Measurements from ENCODE around the gene CALCOCO2. TPM values are rescaled to one million over a fixed set of nuclear protein-coding genes. Genes with fewer than 3 reads are reported as not detected.
A peak's percentile ranks its signal among the peaks of the same experiment; 100 is the strongest.

Gene CALCOCO2
- total and polyA plus RNA-seq, 5 donors from 2014 or later: 179 to 240 (median 215) TPM

DNA sequence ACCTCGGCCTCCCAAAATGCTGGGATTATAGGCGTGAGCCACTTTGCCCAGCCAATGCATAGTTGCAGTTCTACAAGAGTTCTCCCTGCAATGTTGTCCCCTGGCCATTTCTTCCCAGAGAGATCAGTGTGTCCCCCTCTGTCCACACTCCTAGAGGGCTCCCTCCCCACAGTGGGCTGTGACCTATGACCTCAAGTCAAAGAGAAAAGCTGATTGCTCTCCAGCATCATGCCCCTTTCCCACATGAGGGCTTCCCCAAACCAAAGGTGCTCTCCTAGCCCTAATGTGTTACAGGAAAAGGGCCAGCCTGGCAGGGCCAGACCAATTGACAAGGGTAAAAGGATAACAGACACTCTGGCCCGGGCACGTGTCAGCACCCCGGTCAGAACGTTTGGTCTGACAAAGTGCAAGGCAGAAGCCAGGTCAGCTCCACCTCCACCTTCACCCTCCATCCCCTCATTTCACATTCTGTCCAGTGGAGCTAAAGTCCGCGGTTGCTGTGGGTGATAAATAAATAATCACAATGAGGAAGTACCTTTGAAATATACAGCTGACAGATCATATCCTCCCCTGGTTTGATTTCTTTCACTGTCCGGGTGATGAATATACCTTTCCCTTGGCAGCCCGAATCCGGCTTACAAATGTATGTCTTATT is 31.6 kb upstream of the CALCOCO2 start:
- H3K27me3 Mint-ChIP-seq: peaks cover 34% of the 10 kb centered on the region
- no peaks in the 10 kb centered on the region for H3K9me3 ChIP-seq (ENCODE audit: control insufficient read depth in 2 of 2, low read length in 2 of 2)
- no peaks in the 10 kb centered on the region for H3K4me1 ChIP-seq (ENCODE audit: control insufficient read depth, insufficient read depth, low read length, poor library complexity, severe bottlenecking)
- DNase-seq (no peak), ATAC-seq (ENCODE audit: low read depth in 2 of 2) (no peak)
- no peak overlapping the region for H3K4me3 Mint-ChIP-seq
- H3K27ac ChIP-seq (ENCODE audit: insufficient read depth, low read length, poor library complexity, severe bottlenecking): no peak overlapping the region
- H3K4me1 Mint-ChIP-seq: no peaks in the 10 kb centered on the region
- peaks cover 16% of the 10 kb centered on the region for H3K27me3 ChIP-seq (ENCODE audit: control insufficient read depth, insufficient read depth, low read length)
- no peak overlapping the region for H3K4me3 ChIP-seq (ENCODE audit: low read depth, low read length)
- no peak overlapping the region for H3K27ac Mint-ChIP-seq
- no peaks in the 10 kb centered on the region for H3K36me3 ChIP-seq (ENCODE audit: control insufficient read depth, insufficient read depth, low read length)
- no peaks in the 10 kb centered on the region for H3K36me3 Mint-ChIP-seq
- peaks cover 0 to 2% (median 0%) of the 10 kb centered on the region in 7 donors for H3K9me3 Mint-ChIP-seq

DNA sequence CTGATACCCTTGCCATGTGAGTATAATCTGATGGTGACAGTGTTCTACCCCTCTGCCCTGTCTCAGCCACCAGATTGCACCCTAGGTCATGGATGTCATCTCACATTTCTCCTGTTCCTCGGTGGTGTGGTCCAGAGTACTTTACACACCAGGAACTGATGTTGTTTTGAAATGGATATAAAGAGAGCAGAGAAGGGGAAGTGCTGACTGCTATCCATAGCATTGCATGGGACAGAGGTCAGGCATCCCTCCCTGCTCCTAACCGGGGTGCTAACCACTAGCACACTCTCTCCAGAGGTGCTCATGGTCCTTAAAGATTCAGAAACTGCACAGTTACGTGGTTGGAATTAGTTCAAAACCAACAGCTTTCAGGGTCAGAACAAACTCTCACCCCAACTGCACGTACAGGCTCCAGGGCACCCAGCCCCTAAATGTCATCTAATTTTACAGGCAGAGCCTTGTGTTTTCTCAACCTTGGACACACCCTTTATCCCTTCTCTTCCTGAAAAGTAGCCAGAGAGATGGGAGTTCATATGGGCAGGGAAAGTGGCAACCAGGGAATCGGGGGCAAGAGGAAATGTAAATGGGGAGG is 30.1 kb upstream of the CALCOCO2 start:
- H3K4me3 ChIP-seq (ENCODE audit: low read depth, low read length): no peak overlapping the region
- no peak overlapping the region for H3K4me3 Mint-ChIP-seq
- H3K27me3 ChIP-seq (ENCODE audit: control insufficient read depth, insufficient read depth, low read length): peaks cover 16% of the 10 kb centered on the region
- H3K4me1 ChIP-seq (ENCODE audit: control insufficient read depth, insufficient read depth, low read length, poor library complexity, severe bottlenecking): no peaks in the 10 kb centered on the region
- DNase-seq (no peak), ATAC-seq (ENCODE audit: low read depth in 2 of 2) (no peak)
- peaks cover 47% of the 10 kb centered on the region for H3K27me3 Mint-ChIP-seq
- H3K27ac ChIP-seq (ENCODE audit: insufficient read depth, low read length, poor library complexity, severe bottlenecking): no peak overlapping the region
- H3K27ac Mint-ChIP-seq: no peak overlapping the region
- no peaks in the 10 kb centered on the region for H3K36me3 ChIP-seq (ENCODE audit: control insufficient read depth, insufficient read depth, low read length)
- no peaks in the 10 kb centered on the region for H3K36me3 Mint-ChIP-seq
- H3K9me3 Mint-ChIP-seq: peaks cover 0 to 2% (median 0%) of the 10 kb centered on the region in 7 donors
- H3K9me3 ChIP-seq (ENCODE audit: control insufficient read depth in 2 of 2, low read length in 2 of 2): no peaks in the 10 kb centered on the region
- H3K4me1 Mint-ChIP-seq: no peaks in the 10 kb centered on the region

DNA sequence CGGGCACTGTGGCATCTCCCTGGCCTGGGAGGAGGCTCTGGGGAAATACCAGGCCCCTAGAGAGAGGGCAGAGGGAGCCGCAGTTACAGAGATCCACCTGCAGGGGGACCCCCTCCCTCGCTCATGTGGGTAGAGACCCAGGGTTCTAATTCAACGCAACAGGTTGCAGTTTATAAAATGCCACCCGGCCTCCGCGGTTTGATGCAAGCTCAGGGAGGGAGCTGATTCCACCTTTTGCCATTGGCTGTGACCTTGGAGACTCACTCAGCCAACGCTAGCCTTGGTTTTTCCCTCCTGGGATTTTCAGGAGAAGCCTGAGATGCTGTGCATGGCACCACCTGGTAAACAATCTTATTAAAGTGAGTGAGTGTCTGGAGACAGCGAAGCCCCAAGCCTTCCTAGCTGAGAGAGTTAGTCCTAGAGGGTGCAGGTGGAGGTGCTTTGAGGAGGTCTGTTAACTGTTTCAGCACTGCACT is 25.9 kb upstream of the CALCOCO2 start:
- DNase-seq (peak; percentile 51 to 57 (median 55)), ATAC-seq (ENCODE audit: low read depth in 2 of 2) (peak in 1 of 2 donors; percentile 71)
- Mint-ChIP-seq H3K4me3 (no peak overlapping the region), H3K27me3 (peaks cover 53% of the 10 kb centered on the region), H3K36me3 (no peaks in the 10 kb centered on the region), H3K4me1 (no peaks in the 10 kb centered on the region), H3K27ac (no peak overlapping the region), H3K9me3 (no peaks in the 10 kb centered on the region)
- Histone ChIP-seq H3K27ac (ENCODE audit: insufficient read depth, low read length, poor library complexity, severe bottlenecking) (no peak overlapping the region), H3K4me3 (ENCODE audit: low read depth, low read length) (no peak overlapping the region), H3K27me3 (ENCODE audit: control insufficient read depth, insufficient read depth, low read length) (peaks cover 10% of the 10 kb centered on the region), H3K36me3 (ENCODE audit: control insufficient read depth, insufficient read depth, low read length) (no peaks in the 10 kb centered on the region), H3K9me3 (ENCODE audit: control insufficient read depth in 2 of 2, low read length in 2 of 2) (no peaks in the 10 kb centered on the region), H3K4me1 (ENCODE audit: control insufficient read depth, insufficient read depth, low read length, poor library complexity, severe bottlenecking) (no peaks in the 10 kb centered on the region)

- DNase-seq (no peak), ATAC-seq (ENCODE audit: low read depth in 2 of 2) (no peak)
- Histone ChIP-seq H3K4me3 (ENCODE audit: low read depth, low read length) (no peak overlapping the region), H3K27ac (ENCODE audit: insufficient read depth, low read length, poor library complexity, severe bottlenecking) (no peak overlapping the region), H3K9me3 (ENCODE audit: control insufficient read depth in 2 of 2, low read length in 2 of 2) (no peaks in the 10 kb centered on the region), H3K36me3 (ENCODE audit: control insufficient read depth, insufficient read depth, low read length) (no peaks in the 10 kb centered on the region), H3K4me1 (ENCODE audit: control insufficient read depth, insufficient read depth, low read length, poor library complexity, severe bottlenecking) (no peaks in the 10 kb centered on the region), H3K27me3 (ENCODE audit: control insufficient read depth, insufficient read depth, low read length) (peaks cover 7% of the 10 kb centered on the region)
- Mint-ChIP-seq H3K4me3 (no peak overlapping the region), H3K27me3 (peaks cover 64% of the 10 kb centered on the region), H3K9me3 (no peaks in the 10 kb centered on the region), H3K4me1 (no peaks in the 10 kb centered on the region), H3K36me3 (no peaks in the 10 kb centered on the region), H3K27ac (no peak overlapping the region)
Observed at GRCh38 chr17:48809182-48809581, 21.7 kb upstream of the CALCOCO2 start.

DNA sequence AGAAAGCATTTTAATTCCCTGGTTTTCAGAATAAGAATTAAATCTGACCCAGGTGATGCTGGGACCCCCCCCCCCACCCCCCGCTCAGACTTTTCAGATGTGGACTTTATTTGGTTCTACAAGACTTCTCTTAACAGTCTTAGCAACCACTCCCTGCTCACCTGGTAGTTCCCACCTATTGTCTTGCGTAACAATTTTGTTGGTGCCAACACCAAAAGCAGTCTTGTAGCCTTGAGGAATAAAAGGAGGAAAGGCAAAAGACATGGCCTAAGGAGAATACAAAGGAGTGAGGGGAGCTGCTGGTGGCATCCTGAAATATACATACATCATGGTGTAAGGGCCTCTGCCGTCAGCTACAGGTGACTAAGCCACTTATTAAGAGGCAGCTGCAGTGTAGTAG is 18.8 kb upstream of the CALCOCO2 start:
- peaks cover 0 to 15% (median 7%) of the 10 kb centered on the region in 4 donors for H3K4me1 Mint-ChIP-seq
- H3K9me3 Mint-ChIP-seq: peaks cover 0 to 2% (median 0%) of the 10 kb centered on the region in 7 donors
- DNase-seq: no peak
- no peak overlapping the region for H3K4me3 Mint-ChIP-seq
- Histone ChIP-seq H3K27ac (ENCODE audit: insufficient read depth, low read length, poor library complexity, severe bottlenecking) (no peak overlapping the region), H3K36me3 (ENCODE audit: control insufficient read depth, insufficient read depth, low read length) (no peaks in the 10 kb centered on the region), H3K9me3 (ENCODE audit: control insufficient read depth in 2 of 2, low read length in 2 of 2) (no peaks in the 10 kb centered on the region), H3K4me1 (ENCODE audit: control insufficient read depth, insufficient read depth, low read length, poor library complexity, severe bottlenecking) (peaks cover 7% of the 10 kb centered on the region), H3K27me3 (ENCODE audit: control insufficient read depth, insufficient read depth, low read length) (peaks cover 25% of the 10 kb centered on the region), H3K4me3 (ENCODE audit: low read depth, low read length) (no peak overlapping the region)
- H3K27me3 Mint-ChIP-seq: peaks cover 68% of the 10 kb centered on the region
- H3K36me3 Mint-ChIP-seq: no peaks in the 10 kb centered on the region
- no peak for ATAC-seq (ENCODE audit: low read depth in 2 of 2)
- H3K27ac Mint-ChIP-seq: no peak overlapping the region

DNA sequence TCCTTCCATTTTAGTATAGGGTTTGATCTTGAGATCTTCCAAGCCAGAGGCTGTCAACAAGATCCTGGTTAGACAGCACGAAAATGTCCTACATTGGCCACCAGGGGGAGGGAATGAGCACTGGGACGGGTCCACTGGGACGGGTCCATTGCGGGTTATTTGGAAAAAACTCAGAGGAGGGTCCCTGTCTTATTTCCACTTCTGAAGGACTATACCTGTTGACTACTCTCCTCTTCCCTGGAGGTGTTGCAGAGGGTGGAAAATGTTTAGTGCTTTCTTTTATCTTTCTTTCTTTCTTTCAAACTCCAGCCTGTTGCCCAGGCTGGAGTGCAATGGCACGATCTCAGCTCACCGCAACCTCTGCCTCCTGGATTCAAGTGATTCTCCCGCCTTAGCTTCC is 16.3 kb upstream of the CALCOCO2 start:
- Histone ChIP-seq H3K4me1 (ENCODE audit: control insufficient read depth, insufficient read depth, low read length, poor library complexity, severe bottlenecking) (peaks cover 15% of the 10 kb centered on the region), H3K36me3 (ENCODE audit: control insufficient read depth, insufficient read depth, low read length) (no peaks in the 10 kb centered on the region), H3K9me3 (ENCODE audit: control insufficient read depth in 2 of 2, low read length in 2 of 2) (no peaks in the 10 kb centered on the region), H3K27ac (ENCODE audit: insufficient read depth, low read length, poor library complexity, severe bottlenecking) (no peak overlapping the region), H3K4me3 (ENCODE audit: low read depth, low read length) (no peak overlapping the region), H3K27me3 (ENCODE audit: control insufficient read depth, insufficient read depth, low read length) (peaks cover 37% of the 10 kb centered on the region)
- H3K9me3 Mint-ChIP-seq: peaks cover 0 to 2% (median 0%) of the 10 kb centered on the region in 7 donors
- H3K4me3 Mint-ChIP-seq: no peak overlapping the region
- peaks cover 0 to 24% (median 8%) of the 10 kb centered on the region in 4 donors for H3K4me1 Mint-ChIP-seq
- ATAC-seq (ENCODE audit: low read depth in 2 of 2) (peak in 1 of 2 donors; percentile 30), DNase-seq (peak; percentile 54 to 60 (median 58))
- H3K27ac Mint-ChIP-seq: no peak overlapping the region
- H3K27me3 Mint-ChIP-seq: peaks cover 76% of the 10 kb centered on the region
- H3K36me3 Mint-ChIP-seq: no peaks in the 10 kb centered on the region

DNA sequence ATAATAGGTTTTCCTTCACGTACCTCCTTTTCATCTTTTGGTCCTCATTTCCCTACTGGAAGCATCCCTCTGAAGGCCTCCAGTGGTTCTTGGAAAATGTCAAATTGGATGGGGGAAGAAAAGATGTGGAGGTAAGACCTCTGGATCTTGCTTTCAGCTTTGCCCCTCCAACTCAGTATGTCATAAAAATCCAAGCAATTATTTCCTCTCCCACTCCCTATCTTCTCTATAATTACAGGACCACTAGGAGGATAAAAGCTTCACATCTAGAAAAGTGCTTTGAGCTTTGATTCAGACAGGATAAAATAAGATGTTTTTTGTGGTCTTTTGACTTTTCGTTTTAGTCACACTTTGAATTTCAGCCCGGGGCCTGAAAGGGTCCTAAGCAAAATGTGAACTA is 15.5 kb upstream of the CALCOCO2 start:
- DNase-seq (no peak), ATAC-seq (ENCODE audit: low read depth in 2 of 2) (no peak)
- H3K9me3 Mint-ChIP-seq: peaks cover 0 to 2% (median 0%) of the 10 kb centered on the region in 7 donors
- Histone ChIP-seq H3K36me3 (ENCODE audit: control insufficient read depth, insufficient read depth, low read length) (no peaks in the 10 kb centered on the region), H3K27me3 (ENCODE audit: control insufficient read depth, insufficient read depth, low read length) (peaks cover 37% of the 10 kb centered on the region), H3K4me3 (ENCODE audit: low read depth, low read length) (no peak overlapping the region), H3K9me3 (ENCODE audit: control insufficient read depth in 2 of 2, low read length in 2 of 2) (no peaks in the 10 kb centered on the region), H3K4me1 (ENCODE audit: control insufficient read depth, insufficient read depth, low read length, poor library complexity, severe bottlenecking) (peaks cover 15% of the 10 kb centered on the region), H3K27ac (ENCODE audit: insufficient read depth, low read length, poor library complexity, severe bottlenecking) (no peak overlapping the region)
- H3K36me3 Mint-ChIP-seq: no peaks in the 10 kb centered on the region
- H3K27me3 Mint-ChIP-seq: peaks cover 79% of the 10 kb centered on the region
- no peak overlapping the region for H3K27ac Mint-ChIP-seq
- peaks cover 0 to 24% (median 8%) of the 10 kb centered on the region in 4 donors for H3K4me1 Mint-ChIP-seq
- H3K4me3 Mint-ChIP-seq: no peak overlapping the region

GRCh38 chr17:48816438-48816773 is 14.4 kb upstream of the CALCOCO2 start:
- Histone ChIP-seq H3K4me1 (ENCODE audit: control insufficient read depth, insufficient read depth, low read length, poor library complexity, severe bottlenecking) (peaks cover 15% of the 10 kb centered on the region), H3K27ac (ENCODE audit: insufficient read depth, low read length, poor library complexity, severe bottlenecking) (no peak overlapping the region), H3K36me3 (ENCODE audit: control insufficient read depth, insufficient read depth, low read length) (no peaks in the 10 kb centered on the region), H3K27me3 (ENCODE audit: control insufficient read depth, insufficient read depth, low read length) (peaks cover 36% of the 10 kb centered on the region), H3K9me3 (ENCODE audit: control insufficient read depth in 2 of 2, low read length in 2 of 2) (no peaks in the 10 kb centered on the region), H3K4me3 (ENCODE audit: low read depth, low read length) (no peak overlapping the region)
- peaks cover 79% of the 10 kb centered on the region for H3K27me3 Mint-ChIP-seq
- DNase-seq (no peak), ATAC-seq (ENCODE audit: low read depth in 2 of 2) (no peak)
- H3K36me3 Mint-ChIP-seq: no peaks in the 10 kb centered on the region
- H3K4me1 Mint-ChIP-seq: peaks cover 0 to 24% (median 8%) of the 10 kb centered on the region in 4 donors
- H3K27ac Mint-ChIP-seq: no peak overlapping the region
- peak overlapping the region; percentile 13 to 92 (median 82) for H3K4me3 Mint-ChIP-seq
- peaks cover 0 to 2% (median 0%) of the 10 kb centered on the region in 7 donors for H3K9me3 Mint-ChIP-seq
